GDM1 (cell line): Measurements from ENCODE around the gene SSTR5.

Experiments
- DNase-seq: peaks from one replicate; lab custom pipeline; 2025; lab: John Stamatoyannopoulos, UW

SSTR5 gene

GRCh38 chr16:1122398-1122765, 49.8 kb downstream of the SSTR5 start:
- DNase-seq, result no peak

DNA sequence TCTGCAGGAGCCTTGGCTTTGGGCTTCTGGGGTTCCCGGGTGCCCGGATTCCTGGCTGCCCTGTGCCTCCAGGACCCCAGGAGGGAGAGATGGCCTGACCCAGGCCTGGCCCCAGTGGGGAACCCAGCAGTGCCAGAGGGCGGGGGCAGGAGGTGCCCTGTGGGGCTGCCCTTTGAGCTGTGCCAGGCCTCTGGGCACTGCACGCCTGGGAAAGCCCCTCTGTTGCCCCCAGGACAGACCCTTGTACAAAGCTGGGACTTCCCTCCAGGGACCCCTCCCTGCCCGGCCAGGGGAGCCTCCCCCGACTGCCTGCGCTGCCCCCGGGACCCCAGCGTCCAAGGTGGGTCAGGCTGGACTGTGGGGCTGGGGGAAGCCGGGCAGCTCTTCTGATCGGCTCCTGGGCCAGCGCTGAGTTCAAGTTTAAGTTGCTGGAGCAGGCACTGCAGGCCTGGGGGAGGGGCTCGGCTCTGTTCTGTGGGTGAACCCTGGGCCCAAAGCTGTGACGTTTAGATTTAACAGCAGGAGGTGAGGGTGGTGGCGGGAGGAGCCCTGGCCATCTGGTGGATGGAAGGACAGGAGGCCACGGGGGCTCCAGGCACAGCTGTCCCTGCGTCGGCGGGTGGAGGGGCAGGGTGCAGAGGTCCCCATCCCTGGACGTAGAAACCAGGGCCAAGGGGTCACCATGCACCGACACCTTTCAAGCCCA, 51.1 kb downstream of the SSTR5 start:
- DNase-seq, result no peak

- DNase-seq, result no peak
Measured at GRCh38 chr16:1124291-1124690, 51.7 kb downstream of the SSTR5 start.

DNA sequence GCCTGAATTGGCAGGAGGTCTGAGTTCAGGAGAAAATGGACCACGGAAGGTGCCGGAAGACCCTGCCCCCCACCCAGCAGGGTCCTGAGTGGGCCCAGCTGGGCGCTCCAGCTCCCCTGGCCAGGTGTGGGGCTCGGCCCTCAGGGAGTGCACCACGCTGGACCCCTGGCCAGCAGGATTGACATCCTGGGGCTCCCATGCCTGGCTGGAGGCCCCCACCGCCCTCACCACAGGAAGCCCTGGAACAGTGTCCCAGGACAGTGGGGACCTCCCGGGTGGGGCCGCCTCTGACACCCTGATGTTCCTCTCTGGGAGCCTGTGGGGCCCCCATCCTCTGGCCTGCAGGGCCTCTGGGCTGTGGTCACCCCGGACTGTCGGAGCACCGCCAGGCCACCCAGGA, 52.2 kb downstream of the SSTR5 start:
- DNase-seq, result no peak

GRCh38 chr16:1125471-1125870, 52.9 kb downstream of the SSTR5 start:
- no peak for DNase-seq

- no peak for DNase-seq
Measured at GRCh38 chr16:1126044-1126443, 53.5 kb downstream of the SSTR5 start.

DNA sequence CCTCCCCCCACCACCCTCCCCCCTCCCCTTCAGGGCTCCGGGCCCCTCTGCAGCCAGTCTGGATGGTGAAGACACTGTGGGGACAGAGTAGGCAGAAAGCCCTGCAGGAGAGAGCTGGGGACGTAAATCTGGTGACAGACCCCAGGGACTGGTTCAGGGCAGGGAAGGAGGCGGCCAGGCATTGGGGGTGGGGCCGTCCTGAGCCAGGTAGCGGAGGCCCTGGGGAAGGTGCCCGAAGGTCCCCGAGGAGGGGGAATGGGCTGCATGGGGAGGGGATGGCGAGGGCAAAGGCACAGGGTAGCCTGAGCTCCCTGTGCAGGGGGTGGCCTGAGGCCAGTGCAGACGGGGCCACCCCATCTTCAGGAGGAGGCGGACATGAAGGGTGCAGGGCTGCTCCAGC, 54.0 kb downstream of the SSTR5 start:
- DNase-seq, result no peak

DNA sequence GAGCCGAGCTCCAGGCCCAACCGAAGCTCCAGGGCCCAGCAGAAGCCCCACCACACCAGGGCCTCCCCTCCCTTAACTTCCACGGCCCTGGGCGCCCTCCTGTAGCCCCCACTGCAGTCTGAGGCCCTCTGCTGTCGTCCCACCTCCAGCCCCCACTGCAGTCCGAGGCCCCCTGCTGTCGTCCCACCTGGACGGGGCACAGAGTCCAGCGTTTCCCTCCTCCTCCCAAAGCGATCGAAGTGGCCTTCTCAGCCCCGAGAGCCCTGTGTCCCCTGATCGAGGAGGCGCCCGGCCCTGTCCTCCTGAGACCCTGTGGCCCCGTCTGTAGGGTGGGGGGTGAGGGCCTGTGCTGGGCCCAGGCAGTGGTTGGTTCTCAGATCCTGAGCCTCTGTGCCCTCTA, 54.6 kb downstream of the SSTR5 start:
- DNase-seq, result no peak

GRCh38 chr16:1127971-1128715, 55.6 kb downstream of the SSTR5 start:
- DNase-seq, result no peak

- no peak for DNase-seq
Measured at GRCh38 chr16:1129106-1129960, 56.8 kb downstream of the SSTR5 start.

GRCh38 chr16:1130382-1130781, 57.8 kb downstream of the SSTR5 start:
- no peak for DNase-seq
